GM19397 (cell line): Measurements from ENCODE around the gene PLCB1.
"Not testable (repeated sequence)": the region's sequence is repeated elsewhere in the genome, so short reads cannot be mapped to it uniquely, and the experiment has no call there.

ENCODE experiments used
- ATAC-seq: cut with Tn5 transposase; IDR thresholded peaks from one replicate; pipeline ENCODE4 v1.9.1; 2021; ENCODE audit warnings: mild to moderate bottlenecking, moderate library complexity; ENCODE audit not compliant: unreplicated experiment

Gene PLCB1

DNA sequence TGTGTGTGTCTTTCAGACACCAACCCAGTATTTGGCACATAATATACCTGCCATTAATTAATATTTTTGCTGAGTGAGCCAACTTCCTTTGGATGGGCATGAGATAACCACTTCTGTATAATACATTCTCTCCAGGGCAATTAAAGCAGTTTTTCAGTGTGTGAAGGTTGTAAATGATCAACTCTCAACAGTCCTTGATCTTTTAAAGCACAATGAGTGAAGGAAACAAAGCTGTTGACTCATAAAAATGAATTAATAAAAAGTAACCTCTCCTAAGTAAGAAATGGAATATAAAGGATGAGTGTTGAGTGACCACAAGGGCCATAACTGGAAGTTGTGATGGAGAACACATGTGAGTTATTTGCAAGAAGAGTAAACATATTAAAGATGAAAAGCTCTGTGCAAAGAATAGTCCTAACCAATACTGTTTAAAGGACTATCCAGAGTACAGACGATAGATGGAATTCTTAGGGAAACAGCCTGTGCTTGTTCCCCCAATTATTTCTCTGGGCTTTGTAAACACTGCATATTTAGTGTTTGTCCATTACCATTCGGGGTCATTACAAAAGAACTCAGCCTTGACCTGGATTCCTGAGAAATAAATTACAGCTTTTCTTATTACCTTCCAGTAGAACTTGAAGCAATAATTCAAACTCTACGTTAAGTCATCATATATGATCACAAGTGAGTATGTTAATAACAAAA, 446.2 kb downstream of the PLCB1 start:
- no peak for ATAC-seq

- ATAC-seq: no peak
These were observed 447.0 kb downstream of the PLCB1 start for GRCh38 chr20:8579035-8579434.

GRCh38 chr20:8581446-8582183, 449.5 kb downstream of the PLCB1 start:
- no peak for ATAC-seq

- no peak for ATAC-seq
These were observed 451.0 kb downstream of the PLCB1 start for GRCh38 chr20:8583012-8583565.

DNA sequence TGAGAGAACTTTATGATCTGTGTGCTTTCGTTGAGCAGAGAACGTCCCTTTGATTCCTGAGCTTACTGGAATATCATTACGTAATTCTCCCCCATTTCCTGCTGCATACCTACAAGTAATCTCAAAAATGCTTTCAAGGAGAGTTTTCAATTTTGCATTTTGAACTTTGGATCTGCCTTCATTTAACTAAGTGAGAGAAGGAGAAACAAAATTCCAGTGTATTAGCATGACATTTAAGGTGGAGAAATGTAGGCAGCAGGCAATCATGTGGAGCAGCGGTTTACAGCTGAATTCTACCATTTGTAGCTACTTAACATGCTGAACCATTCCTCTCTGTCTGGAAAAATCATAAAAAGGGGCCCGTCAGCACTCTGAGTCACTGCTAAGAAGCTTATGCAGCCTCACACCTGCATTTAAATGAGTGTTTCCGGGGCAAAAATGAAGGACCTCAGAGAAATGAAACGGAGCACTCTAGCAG, 451.5 kb downstream of the PLCB1 start:
- no peak for ATAC-seq

- no peak for ATAC-seq
These were observed 455.2 kb downstream of the PLCB1 start for GRCh38 chr20:8587251-8587650.

GRCh38 chr20:8587810-8588209, 455.7 kb downstream of the PLCB1 start:
- no peak for ATAC-seq

- ATAC-seq: no peak
These were observed 457.9 kb downstream of the PLCB1 start for GRCh38 chr20:8589956-8590355.

- ATAC-seq: not testable (repeated sequence)
These were observed 469.0 kb downstream of the PLCB1 start for GRCh38 chr20:8600910-8601541.

DNA sequence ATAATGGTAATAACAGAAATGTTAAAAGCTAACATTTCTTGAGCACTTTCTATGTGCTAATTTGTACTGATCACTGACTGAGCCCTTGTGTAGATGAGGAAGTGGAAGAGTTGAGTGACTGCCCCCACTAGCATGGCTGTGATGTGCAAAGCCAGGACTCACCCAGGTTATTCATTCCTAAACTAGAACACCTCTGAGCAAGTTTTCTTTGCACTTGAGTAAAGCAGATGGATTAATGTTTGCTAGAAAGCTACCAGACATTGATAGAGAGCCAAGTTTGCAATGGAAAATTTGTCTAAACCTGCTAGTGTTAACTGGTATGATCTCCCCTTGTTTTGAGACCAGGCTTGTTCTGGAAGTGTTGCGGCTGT, 469.5 kb downstream of the PLCB1 start:
- peak; percentile 92 for ATAC-seq

- peak; percentile 66 for ATAC-seq
These were observed 470.5 kb downstream of the PLCB1 start for GRCh38 chr20:8602389-8603116.

- ATAC-seq: no peak
These were observed 476.4 kb downstream of the PLCB1 start for GRCh38 chr20:8608470-8608869.

DNA sequence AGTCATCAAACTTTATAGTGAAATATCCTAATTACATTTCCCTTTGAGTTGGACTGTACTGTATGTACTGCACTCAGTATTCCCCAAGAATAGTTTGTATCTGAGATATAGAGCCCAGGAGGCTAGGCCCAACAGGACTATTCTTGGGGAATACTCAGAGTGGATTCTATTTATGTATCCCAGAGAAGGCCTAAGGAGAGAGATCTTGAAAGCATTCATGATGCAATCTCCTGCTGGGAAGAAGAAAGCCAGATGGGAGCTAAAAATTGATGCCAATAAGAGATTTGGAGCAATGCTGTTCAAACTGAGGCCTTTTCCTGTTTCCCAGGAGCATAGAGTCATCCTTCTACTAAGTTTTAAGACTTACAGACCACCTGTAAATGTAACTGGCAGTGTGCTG, 484.7 kb downstream of the PLCB1 start:
- no peak for ATAC-seq

GRCh38 chr20:8621001-8621400, 488.9 kb downstream of the PLCB1 start:
- ATAC-seq: no peak

DNA sequence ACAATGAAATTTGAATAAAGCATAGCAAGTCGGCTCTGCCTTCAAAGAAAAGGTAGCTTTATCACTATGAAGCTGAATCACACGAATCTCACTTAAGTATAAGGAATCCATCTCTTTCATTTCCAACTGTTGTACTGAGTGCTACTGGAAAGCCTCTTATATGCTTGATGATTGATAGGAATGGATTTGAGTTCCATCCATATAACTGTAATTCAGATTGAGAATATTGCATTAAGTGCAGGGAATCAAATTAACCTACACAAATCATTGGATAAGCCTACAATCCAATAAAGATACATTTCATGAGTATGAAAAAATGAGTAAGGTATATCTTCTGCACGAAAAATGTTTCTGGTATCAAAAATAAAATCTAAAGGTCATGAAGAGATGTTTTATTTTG, 492.0 kb downstream of the PLCB1 start:
- no peak for ATAC-seq

DNA sequence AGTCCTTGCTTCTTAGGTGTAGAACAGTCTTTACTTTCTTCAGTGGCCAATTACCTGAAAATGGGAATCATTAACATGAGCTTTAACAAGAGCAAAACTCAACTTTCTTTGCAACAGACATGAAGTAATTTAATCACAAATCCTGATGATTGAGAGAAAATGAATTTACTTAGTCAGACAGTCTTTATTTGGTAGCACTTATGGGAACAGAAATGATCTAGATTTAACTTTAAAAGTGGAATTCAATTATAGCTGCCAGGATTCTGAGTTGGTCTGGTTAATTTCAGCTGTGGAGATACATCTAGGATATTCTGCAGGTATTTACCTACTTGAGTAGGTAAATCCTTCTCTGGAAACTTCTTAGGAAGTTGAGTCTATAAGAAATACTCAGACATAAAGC, 492.6 kb downstream of the PLCB1 start:
- no peak for ATAC-seq

- no peak for ATAC-seq
These were observed 495.4 kb downstream of the PLCB1 start for GRCh38 chr20:8627340-8628004.

- ATAC-seq: no peak
These were observed 499.2 kb downstream of the PLCB1 start for GRCh38 chr20:8631271-8631670.

DNA sequence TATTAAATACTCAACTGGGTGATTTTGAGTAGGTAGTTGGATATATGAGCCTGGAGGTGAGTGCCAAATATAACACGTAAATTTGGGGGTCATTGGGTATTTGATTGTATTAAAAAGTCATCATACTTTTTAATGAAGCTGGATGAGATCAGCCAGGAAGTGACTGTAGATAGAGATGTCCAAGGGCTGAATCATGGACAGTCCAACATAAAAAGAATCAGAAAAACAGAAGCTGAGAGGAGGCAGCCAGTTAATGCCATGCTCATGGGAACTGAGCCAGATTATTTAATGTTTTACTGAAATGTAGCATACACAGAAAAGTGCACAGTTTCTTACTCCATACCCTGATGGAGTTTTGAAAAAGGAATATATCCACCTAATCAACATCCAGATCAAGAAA, 501.3 kb downstream of the PLCB1 start:
- ATAC-seq: no peak

- no peak for ATAC-seq
These were observed 503.0 kb downstream of the PLCB1 start for GRCh38 chr20:8635048-8635572.
